HepG2 (cell line): Measurements from ENCODE around the gene FZD7. TPM values are rescaled to one million over a fixed set of nuclear protein-coding genes. Genes with fewer than 3 reads are reported as not detected.

Source experiments
- ATAC-seq: fragments of 200-7000 bp; cut with Tn5 transposase; 3 replicates; pipeline ENCODE4 v1.9.1; 2020; ENCODE audit warnings: mild to moderate bottlenecking, moderate library complexity
- BruUV-seq: library from RNA; stranded (reverse); fragments of 400-500 nt; replicated peaks from 2 replicates; lab custom pipeline; 2021; lab: Mats Ljungman, UMichigan
- CTCF ChIA-PET: fragments of 300-600 bp; formaldehyde crosslinking; extraction: SDS; loops from one replicate; lab custom pipeline; 2021; ENCODE audit warnings: low total read pairs, inconsistent platforms, low intra/inter-chr PET ratio; lab: Yijun Ruan, JAX
- POLR2A ChIA-PET: fragments of 350-600 bp; sonication (Branson Sonifier 250); formaldehyde crosslinking; loops from one replicate; lab custom pipeline; 2020; ENCODE audit warnings: antibody characterized with exemption, inconsistent platforms; lab: Yijun Ruan, JAX
- DNase-seq: peaks from one replicate; pipeline ENCODE4 v3.0.0-alpha.2; 2015; ENCODE audit warnings: low spot score
- FAIRE-seq: peaks from 3 replicates; lab custom pipeline; 2011; peaks lifted over from hg19 to GRCh38; lab: Jason Lieb, UNC
- H2AFZ ChIP-seq: one replicate; pipeline ENCODE4 v1.6.1; 2011; ENCODE audit warnings: low read length, inconsistent platforms
- H3K27ac ChIP-seq: fragments of 300-600 bp; 3 replicates; pipeline ENCODE4 v1.8.0; 2011; ENCODE audit warnings: mixed run types, mild to moderate bottlenecking, mixed read lengths, low read length, inconsistent platforms; ENCODE audit not compliant: insufficient read depth; ENCODE audit errors: extremely low read length
- H3K27me3 ChIP-seq, 2 experiments: fragments of 200-600 bp in 1 of 2; 2 replicates in 1 of 2; 3 replicates in 1 of 2; pipeline versions ENCODE4 v1.6.0 to v1.8.0; 2011; ENCODE audit warnings: low read length in 2 of 2, mild to moderate bottlenecking in 2 of 2, moderate library complexity in 2 of 2, inconsistent platforms in 1 of 2; ENCODE audit not compliant: insufficient read depth in 2 of 2, control insufficient read depth in 1 of 2
- H3K36me3 ChIP-seq, 2 experiments: fragments of 200-600 bp in 1 of 2; replicated peaks in 1 of 2; 2 replicates in 1 of 2; 3 replicates in 1 of 2; pipeline versions ENCODE4 v1.5.1 to v1.8.0; 2011; ENCODE audit warnings: low read length in 2 of 2, inconsistent platforms in 1 of 2; ENCODE audit not compliant: insufficient read depth in 2 of 2, control insufficient read depth in 1 of 2
- H3K4me1 ChIP-seq: 2 replicates; pipeline ENCODE4 v1.5.1; 2012; ENCODE audit warnings: low read length, inconsistent platforms; ENCODE audit not compliant: insufficient read depth
- H3K4me2 ChIP-seq: 2 replicates; pipeline ENCODE4 v1.6.0; 2011; ENCODE audit warnings: low read depth, low read length, inconsistent platforms
- H3K4me3 ChIP-seq, 3 experiments: fragments of 200-600 bp in 1 of 3; sonication (generic), shearing (Covaris generic) in 1 of 3; replicated peaks in 1 of 3; 2 replicates each; pipeline ENCODE4 v1.5.1; 2011 to 2016; ENCODE audit warnings: low read length in 3 of 3, inconsistent platforms in 2 of 3, low read depth in 2 of 3, mild to moderate bottlenecking in 2 of 3, control low read depth in 1 of 3, mixed read lengths in 1 of 3; ENCODE audit not compliant: insufficient read depth in 1 of 3
- H3K79me2 ChIP-seq: one replicate; pipeline ENCODE4 v1.6.1; 2011; ENCODE audit warnings: low read length, inconsistent platforms; ENCODE audit not compliant: insufficient read depth
- H3K9ac ChIP-seq: 2 replicates; pipeline ENCODE4 v1.6.0; 2011; ENCODE audit warnings: mild to moderate bottlenecking, low read depth, low read length, inconsistent platforms; ENCODE audit not compliant: insufficient read depth
- H3K9me3 ChIP-seq: 2 replicates; pipeline ENCODE4 v1.5.1; 2012; ENCODE audit warnings: mild to moderate bottlenecking, low read length
- H4K20me1 ChIP-seq: 2 replicates; pipeline ENCODE4 v1.6.0; 2011; ENCODE audit warnings: inconsistent platforms, mild to moderate bottlenecking, low read length, moderate library complexity; ENCODE audit not compliant: insufficient read depth
- ATF7 ChIP-seq, 2 experiments: fragments of 450-650 bp in 1 of 2; sonication (generic) in 1 of 2; formaldehyde crosslinking in 1 of 2; IDR thresholded peaks; 2 replicates each; pipeline versions ENCODE4 v1.4.0 to v1.6.1; 2016 to 2020; ENCODE audit warnings: antibody characterized with exemption in 1 of 2, mild to moderate bottlenecking in 1 of 2, missing genetic modification reagents in 1 of 2
- FOXM1 ChIP-seq: sonication (generic); formaldehyde crosslinking; IDR thresholded peaks from 2 replicates; pipeline ENCODE4 v1.5.0; 2020; ENCODE audit warnings: missing genetic modification reagents
- HNRNPUL1 ChIP-seq: fragments of 200-400 bp; formaldehyde crosslinking; IDR thresholded peaks from 2 replicates; pipeline ENCODE4 v1.6.1; 2017; ENCODE audit warnings: low read depth, mild to moderate bottlenecking, low read length, moderate library complexity
- NCOA1 ChIP-seq: sonication (generic); formaldehyde crosslinking; IDR thresholded peaks from 2 replicates; pipeline ENCODE4 v1.9.0; 2021; ENCODE audit warnings: missing genetic modification reagents
- THYN1 ChIP-seq: sonication (generic); formaldehyde crosslinking; IDR thresholded peaks from 2 replicates; pipeline ENCODE4 v1.8.1; 2023; ENCODE audit warnings: low read depth, mild to moderate bottlenecking, moderate library complexity, missing genetic modification reagents, borderline replicate concordance
- ZNF383 ChIP-seq: sonication (generic); formaldehyde crosslinking; IDR thresholded peaks from 2 replicates; pipeline ENCODE4 v1.4.0; 2020; ENCODE audit warnings: missing genetic modification reagents, mild to moderate bottlenecking, borderline replicate concordance
- ZNF496 ChIP-seq: sonication (generic); formaldehyde crosslinking; IDR thresholded peaks from 2 replicates; pipeline ENCODE4 v1.8.1; 2023; ENCODE audit warnings: mild to moderate bottlenecking, moderate library complexity, missing genetic modification reagents; ENCODE audit not compliant: insufficient replicate concordance
- WGBS: methylation state at CpG from one replicate; pipeline ENCODE4 v1.1.6; 2017; ENCODE audit warnings: low lambda C conversion rate; 5-methylcytosine and 5-hydroxymethylcytosine counted together
- in situ Hi-C: cut with HindIII; loops from 2 replicates; pipeline ENCODE4 v1.10.0; 2017; ENCODE audit warnings: low pct_unique_long_range_greater_than_20kb; ENCODE audit not compliant: extremely low pct_ligation_motif_present
- intact Hi-C: fragments of 100-400 bp; cut with micrococcal nuclease; formaldehyde crosslinking; loops from one replicate; pipeline ENCODE4 v1.10.0; 2022; ENCODE audit not compliant: unreplicated experiment
- polyA plus RNA-seq, 8 experiments: library from polyadenylated mRNA; depleted of rRNA in 3 of 8; stranded (reverse) in 7 of 8; unstranded in 1 of 8; fragments of >200 nt; fragmentation: Illumina TruSeq in 4 of 8; extraction: Trizol in 4 of 8; gene quantifications; 2 replicates each; pipeline versions ENCODE4 v1.2.1 to v1.2.3, GENCODE V29; 2011 to 2016; ENCODE audit warnings: low read depth in 4 of 8, missing spikeins in 1 of 8, mixed read lengths in 1 of 8; ENCODE audit not compliant: insufficient read depth in 1 of 8
- total RNA-seq, 5 experiments: library from RNA; depleted of rRNA; stranded (reverse); fragments of >200 nt; fragmentation: Illumina TruSeq; extraction: Trizol; gene quantifications; 2 replicates each; pipeline ENCODE4 v1.2.3, GENCODE V29; 2016; ENCODE audit warnings: low read depth in 1 of 5
- TF ChIP-seq, protein P1 (sequence below): sonication (generic); formaldehyde crosslinking; IDR thresholded peaks from 2 replicates; pipeline ENCODE4 v1.4.0; 2020; ENCODE audit warnings: mild to moderate bottlenecking, missing genetic modification reagents
- TF ChIP-seq, protein P2 (sequence below): sonication (generic); IDR thresholded peaks from 2 replicates; pipeline ENCODE4 v1.6.1; 2016; ENCODE audit warnings: low read depth, borderline replicate concordance
- TF ChIP-seq, protein P3 (sequence below): IDR thresholded peaks from 2 replicates; pipeline ENCODE4 v1.6.1; 2016; ENCODE audit warnings: low read depth, borderline replicate concordance

Gene FZD7
- total and polyA plus RNA-seq, 2 of the 13 experiments (the other 11 are each of a cell fraction or from before 2014, with no cell fraction given) = 0.13 to 0.38 TPM

GRCh38 chr2:202023198-202023903 lies 10.3 kb upstream of the FZD7 start:
- peaks cover 4 to 13% of the 10 kb centered on the region in 2 experiments; a peak in 3 of 5 replicates for H3K27me3 ChIP-seq
- no peak overlapping the region for H3K4me3 ChIP-seq
- no peak overlapping the region for H3K4me2 ChIP-seq
- in situ Hi-C loops (no loop called here), intact Hi-C loops (no loop called here)
- H3K9ac ChIP-seq = no peak overlapping the region
- H3K36me3 ChIP-seq = no peaks in the 10 kb centered on the region
- ChIA-PET POLR2A (no interaction called here), CTCF (no interaction called here)
- H3K9me3 ChIP-seq = no peaks in the 10 kb centered on the region
- no peaks in the 10 kb centered on the region for H3K79me2 ChIP-seq
- FAIRE-seq (no peak), ATAC-seq (no peak), DNase-seq (no peak)
- H3K27ac ChIP-seq = no peak overlapping the region
- no peak overlapping the region for H2AFZ ChIP-seq
- 29% methylated on average over 10 of the region's 10 CpGs for WGBS
- H4K20me1 ChIP-seq = no peaks in the 10 kb centered on the region
- no TSS peak for BruUV-seq
- H3K4me1 ChIP-seq = no peaks in the 10 kb centered on the region
- TF ChIP-seq ATF7 (IDR thresholded peaks at IDR 0.05) (no peak), ATF7 (CRISPR knock-in tag; IDR thresholded peaks at IDR 0.05) (no peak), FOXM1 (CRISPR knock-in tag) (no peak), THYN1 (CRISPR knock-in tag) (no peak), ZNF496 (CRISPR knock-in tag) (no peak), ZNF383 (CRISPR knock-in tag) (no peak), HNRNPUL1 (no peak), NCOA1 (CRISPR knock-in tag) (no peak)
- TF ChIP-seq, protein P1, sequence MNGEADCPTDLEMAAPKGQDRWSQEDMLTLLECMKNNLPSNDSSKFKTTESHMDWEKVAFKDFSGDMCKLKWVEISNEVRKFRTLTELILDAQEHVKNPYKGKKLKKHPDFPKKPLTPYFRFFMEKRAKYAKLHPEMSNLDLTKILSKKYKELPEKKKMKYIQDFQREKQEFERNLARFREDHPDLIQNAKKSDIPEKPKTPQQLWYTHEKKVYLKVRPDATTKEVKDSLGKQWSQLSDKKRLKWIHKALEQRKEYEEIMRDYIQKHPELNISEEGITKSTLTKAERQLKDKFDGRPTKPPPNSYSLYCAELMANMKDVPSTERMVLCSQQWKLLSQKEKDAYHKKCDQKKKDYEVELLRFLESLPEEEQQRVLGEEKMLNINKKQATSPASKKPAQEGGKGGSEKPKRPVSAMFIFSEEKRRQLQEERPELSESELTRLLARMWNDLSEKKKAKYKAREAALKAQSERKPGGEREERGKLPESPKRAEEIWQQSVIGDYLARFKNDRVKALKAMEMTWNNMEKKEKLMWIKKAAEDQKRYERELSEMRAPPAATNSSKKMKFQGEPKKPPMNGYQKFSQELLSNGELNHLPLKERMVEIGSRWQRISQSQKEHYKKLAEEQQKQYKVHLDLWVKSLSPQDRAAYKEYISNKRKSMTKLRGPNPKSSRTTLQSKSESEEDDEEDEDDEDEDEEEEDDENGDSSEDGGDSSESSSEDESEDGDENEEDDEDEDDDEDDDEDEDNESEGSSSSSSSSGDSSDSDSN (CRISPR knock-in tag) = no peak
- TF ChIP-seq, protein P2, sequence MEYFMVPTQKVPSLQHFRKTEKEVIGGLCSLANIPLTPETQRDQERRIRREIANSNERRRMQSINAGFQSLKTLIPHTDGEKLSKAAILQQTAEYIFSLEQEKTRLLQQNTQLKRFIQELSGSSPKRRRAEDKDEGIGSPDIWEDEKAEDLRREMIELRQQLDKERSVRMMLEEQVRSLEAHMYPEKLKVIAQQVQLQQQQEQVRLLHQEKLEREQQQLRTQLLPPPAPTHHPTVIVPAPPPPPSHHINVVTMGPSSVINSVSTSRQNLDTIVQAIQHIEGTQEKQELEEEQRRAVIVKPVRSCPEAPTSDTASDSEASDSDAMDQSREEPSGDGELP = no peak
- TF ChIP-seq, protein P3, sequence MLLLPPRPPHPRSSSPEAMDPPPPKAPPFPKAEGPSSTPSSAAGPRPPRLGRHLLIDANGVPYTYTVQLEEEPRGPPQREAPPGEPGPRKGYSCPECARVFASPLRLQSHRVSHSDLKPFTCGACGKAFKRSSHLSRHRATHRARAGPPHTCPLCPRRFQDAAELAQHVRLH (CRISPR knock-in tag) = no peak
